Adrenal gland (tissue), 12 donors: ENCODE results near the gene SNAP25. TPM values are rescaled to one million over a fixed set of nuclear protein-coding genes. Genes with fewer than 3 reads are reported as not detected.

ENCODE experiments used
- DNase-seq, 7 donors: peaks; one replicate each; pipeline ENCODE4 v3.0.0-alpha.2; 2019 to 2020
- H3K27ac ChIP-seq, 5 donors: fragments of 200-600 bp; sonication (generic) in 4 of 5; 1 replicate in 3 of 5; 2 replicates in 2 of 5; pipeline versions ENCODE4 v1.5.1 to v1.8.0; 2016 to 2020; ENCODE audit warnings: mild to moderate bottlenecking in 1 of 5
- H3K27me3 ChIP-seq: fragments of 200-600 bp; 2 replicates; pipeline ENCODE4 v1.8.0; 2021
- H3K36me3 ChIP-seq, 2 donors: fragments of 200-600 bp; replicated peaks in 1 of 2; 1 replicate in 1 of 2; 2 replicates in 1 of 2; pipeline versions ENCODE4 v1.5.1 to v1.8.0; 2018 to 2022
- H3K4me1 ChIP-seq, 2 donors: fragments of 200-600 bp; replicated peaks in 1 of 2; 1 replicate in 1 of 2; 2 replicates in 1 of 2; pipeline versions ENCODE4 v1.5.1 to v1.8.0; 2018 to 2021
- H3K4me3 ChIP-seq, 4 donors: fragments of 200-600 bp; sonication (generic) in 3 of 4; one replicate each; pipeline ENCODE4 v1.5.1; 2016 to 2018
- H3K9me3 ChIP-seq, 3 donors: fragments of 200-600 bp; sonication (generic) in 1 of 3; replicated peaks in 1 of 3; 1 replicate in 2 of 3; 2 replicates in 1 of 3; pipeline versions ENCODE4 v1.5.1 to v1.8.0; 2016 to 2021
- POLR2A ChIP-seq, 2 donors: fragments of 450-650 bp; IDR thresholded peaks; one replicate each; pipeline ENCODE4 v1.6.1; 2017; ENCODE audit warnings: antibody characterized with exemption in 2 of 2, mild to moderate bottlenecking in 2 of 2, moderate library complexity in 1 of 2
- WGBS, 4 donors: extraction: QIAGEN DNeasy Blood & Tissue Kit in 2 of 4; methylation state at CpG; one replicate each; pipeline versions ENCODE4 v1.1.5 to v1.1.7; 2013 to 2017; 5-methylcytosine and 5-hydroxymethylcytosine counted together
- intact Hi-C, 2 donors: fragments of 100-400 bp; cut with DNase I; formaldehyde crosslinking; loops; one replicate each; pipeline versions ENCODE4 v1.14.1 to v1.15.0; 2022 to 2023
- polyA plus RNA-seq, 3 donors: library from polyadenylated mRNA; stranded (reverse); fragments of 200-250 nt in 2 of 3; fragments of 350-450 nt in 1 of 3; fragmentation: Illumina TruSeq in 1 of 3; extraction: RNeasy Lipid Tissue Mini Kit (QIAGEN cat#74804) in 1 of 3; gene quantifications; one replicate each; pipeline ENCODE4 v1.2.3, GENCODE V29; 2013 to 2014
- total RNA-seq, 9 donors: library from RNA; depleted of rRNA in 4 of 9; stranded (reverse); fragments of >200 nt in 4 of 9; fragments of 120-200 nt in 1 of 9; fragmentation: NEBNext Ultra II Directional in 1 of 9; extraction: Animal tissue kit (Norgen Biotek cat#: 25700) in 1 of 9; gene quantifications; one replicate each; pipeline versions ENCODE4 v1.1.0 to v1.2.4, GENCODE V29; 2013 to 2023
- TF ChIP-seq, protein P1 (sequence below), 6 experiments: fragments of 450-650 bp in 4 of 6; fragments of 200-600 bp in 2 of 6; sonication (generic) in 1 of 6; IDR thresholded peaks; 1 replicate in 5 of 6; 2 replicates in 1 of 6; pipeline versions ENCODE4 v1.5.1 to v1.8.0; 2016 to 2021; ENCODE audit warnings: antibody characterized with exemption in 6 of 6, mild to moderate bottlenecking in 2 of 6, moderate library complexity in 1 of 6
- donor health status: healthy with polysubstance abuse.
- donor health status: Bipolar disorder and iron deficiency.
- donor health status: DM: yes; HTN: yes; CAD: no.
- donor health status: DM: no; HTN: no; CAD: no.
- donor health status: DM: no; HTN: no; CAD: no.
- donor health status: DM: yes; HTN: yes; CAD: no.

The SNAP25 gene
- total and polyA plus RNA-seq, 12 donors, result 1.0 to 35.9 (median 11.8) TPM; not detected in 1

DNA sequence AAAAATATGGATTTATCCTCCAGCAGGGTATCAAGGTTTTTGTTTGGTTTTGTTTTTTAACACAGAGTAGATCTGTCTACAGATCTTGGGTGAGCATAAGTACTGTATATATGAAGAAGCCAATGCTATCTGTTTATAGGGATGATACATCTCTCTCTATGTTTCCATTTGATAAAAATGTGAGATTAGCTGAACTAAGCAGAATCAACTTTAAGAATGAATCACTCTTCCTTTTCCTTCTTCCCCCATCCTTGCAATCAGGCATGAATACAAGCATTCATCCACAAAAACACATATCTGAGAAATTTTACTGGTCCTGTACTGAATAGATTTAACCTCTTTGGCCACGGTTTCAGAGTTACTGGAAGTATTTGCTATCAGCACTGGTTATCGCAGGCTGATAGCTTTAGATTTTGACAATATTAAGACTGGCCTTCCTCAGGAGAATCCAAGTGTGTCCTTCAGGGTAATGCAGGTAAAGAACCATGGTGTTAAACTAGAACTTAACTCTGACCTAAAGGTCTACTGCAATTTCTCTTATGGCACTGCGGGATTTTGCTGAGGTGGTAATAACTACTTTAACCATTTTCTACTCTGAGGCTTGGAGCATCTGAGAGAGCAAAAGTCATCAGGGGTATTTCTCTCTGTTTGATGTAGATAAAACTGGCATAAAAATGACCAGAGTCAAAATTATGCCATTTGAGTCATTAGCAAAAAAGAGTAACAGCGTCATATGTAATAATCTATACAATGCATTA is 1.5 kb downstream of the SNAP25 start:
- no peak for DNase-seq
- Histone ChIP-seq H3K9me3 (no peaks in the 10 kb centered on the region), H3K4me1 (no peaks in the 10 kb centered on the region), H3K27ac (peak overlapping the region in 1 of 5 donors; percentile 85), H3K4me3 (no peak overlapping the region), H3K36me3 (no peaks in the 10 kb centered on the region), H3K27me3 (peaks cover 23% of the 10 kb centered on the region)
- 77 to 82% (median 80%) methylated on average over 4 of the region's 4 CpGs for WGBS, 4 donors
- TF ChIP-seq, protein P1, sequence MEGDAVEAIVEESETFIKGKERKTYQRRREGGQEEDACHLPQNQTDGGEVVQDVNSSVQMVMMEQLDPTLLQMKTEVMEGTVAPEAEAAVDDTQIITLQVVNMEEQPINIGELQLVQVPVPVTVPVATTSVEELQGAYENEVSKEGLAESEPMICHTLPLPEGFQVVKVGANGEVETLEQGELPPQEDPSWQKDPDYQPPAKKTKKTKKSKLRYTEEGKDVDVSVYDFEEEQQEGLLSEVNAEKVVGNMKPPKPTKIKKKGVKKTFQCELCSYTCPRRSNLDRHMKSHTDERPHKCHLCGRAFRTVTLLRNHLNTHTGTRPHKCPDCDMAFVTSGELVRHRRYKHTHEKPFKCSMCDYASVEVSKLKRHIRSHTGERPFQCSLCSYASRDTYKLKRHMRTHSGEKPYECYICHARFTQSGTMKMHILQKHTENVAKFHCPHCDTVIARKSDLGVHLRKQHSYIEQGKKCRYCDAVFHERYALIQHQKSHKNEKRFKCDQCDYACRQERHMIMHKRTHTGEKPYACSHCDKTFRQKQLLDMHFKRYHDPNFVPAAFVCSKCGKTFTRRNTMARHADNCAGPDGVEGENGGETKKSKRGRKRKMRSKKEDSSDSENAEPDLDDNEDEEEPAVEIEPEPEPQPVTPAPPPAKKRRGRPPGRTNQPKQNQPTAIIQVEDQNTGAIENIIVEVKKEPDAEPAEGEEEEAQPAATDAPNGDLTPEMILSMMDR (IDR thresholded peaks at IDR 0.05), result no peak
- no peak for TF ChIP-seq POLR2A (IDR thresholded peaks at IDR 0.05)
- intact Hi-C loops, result no loop called here

DNA sequence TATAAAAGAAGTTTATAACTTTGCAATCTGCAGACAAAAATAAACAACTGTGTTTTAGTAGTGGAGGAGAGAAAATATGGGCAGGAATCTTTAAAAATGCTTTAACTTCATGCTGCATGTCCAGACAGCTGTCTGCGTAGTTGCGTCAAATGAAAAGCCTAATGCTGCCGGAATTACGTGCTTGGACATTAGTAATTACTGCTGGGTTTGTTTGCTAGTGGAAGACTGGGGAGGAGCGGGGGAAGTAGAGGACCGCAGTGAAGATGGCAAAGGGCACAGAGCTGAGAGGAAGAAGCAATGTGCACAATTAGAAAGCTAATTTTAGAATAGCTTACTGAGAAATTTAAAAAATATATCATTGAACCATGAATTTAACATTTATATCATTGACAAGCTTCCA is 2.4 kb downstream of the SNAP25 start:
- TF ChIP-seq POLR2A (IDR thresholded peaks at IDR 0.05), result no peak
- TF ChIP-seq, protein P1 (IDR thresholded peaks at IDR 0.05), result no peak
- 81 to 88% (median 83%) methylated on average over 6 of the region's 6 CpGs for whole genome bisulfite sequencing, 4 donors
- DNase-seq, result peak in 1 of 7 donors; percentile 59

DNA sequence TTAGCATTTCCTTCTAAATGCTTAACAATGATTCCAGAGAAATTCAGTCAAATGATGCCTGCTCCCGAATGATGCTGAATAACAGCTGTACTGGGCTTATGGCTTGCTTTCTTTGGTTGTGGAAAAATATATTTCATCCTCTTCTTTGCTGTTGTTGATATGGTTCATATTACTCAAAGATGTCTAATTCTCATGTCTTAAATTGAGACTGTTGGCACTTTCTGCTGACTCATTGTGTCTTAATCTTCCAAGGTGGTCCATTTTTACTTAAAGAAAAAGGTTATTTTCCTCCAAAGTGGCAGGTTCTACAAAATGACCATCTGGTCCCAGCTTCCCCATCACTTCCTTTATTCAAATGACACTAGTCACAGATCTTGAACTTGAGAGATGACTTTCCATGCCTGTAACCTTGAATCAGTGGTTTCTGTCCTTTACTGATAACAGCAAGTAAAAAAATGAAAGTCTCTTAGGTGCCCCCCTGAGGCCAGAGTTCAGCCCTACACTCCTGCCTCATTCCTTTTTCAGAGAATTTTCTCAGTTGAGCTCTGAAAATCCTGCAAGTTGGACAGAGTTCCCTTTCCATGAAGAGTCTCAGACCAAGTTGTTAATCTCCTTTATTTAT is 6.9 kb downstream of the SNAP25 start:
- no peaks in the 10 kb centered on the region for H3K4me1 ChIP-seq
- TF ChIP-seq POLR2A (IDR thresholded peaks at IDR 0.05), result no peak
- TF ChIP-seq, protein P1 (IDR thresholded peaks at IDR 0.05), result no peak
- intact Hi-C loops, result no loop called here
- DNase-seq, result no peak
- H3K27me3 ChIP-seq, result peaks cover 4% of the 10 kb centered on the region
- no peak overlapping the region for H3K4me3 ChIP-seq
- no peaks in the 10 kb centered on the region for H3K9me3 ChIP-seq
- no peak overlapping the region for H3K27ac ChIP-seq
- WGBS, 4 donors, result 65 to 86% (median 77%) methylated on average over 1 of the region's 1 CpG
- no peaks in the 10 kb centered on the region for H3K36me3 ChIP-seq

More for the DNA sequence above, 2.4 kb downstream of the SNAP25 start:
- Histone ChIP-seq H3K27me3 (peaks cover 16% of the 10 kb centered on the region), H3K36me3 (no peaks in the 10 kb centered on the region), H3K4me1 (no peaks in the 10 kb centered on the region), H3K9me3 (no peaks in the 10 kb centered on the region), H3K4me3 (no peak overlapping the region), H3K27ac (no peak overlapping the region)
- intact Hi-C loops, result no loop called here

DNA sequence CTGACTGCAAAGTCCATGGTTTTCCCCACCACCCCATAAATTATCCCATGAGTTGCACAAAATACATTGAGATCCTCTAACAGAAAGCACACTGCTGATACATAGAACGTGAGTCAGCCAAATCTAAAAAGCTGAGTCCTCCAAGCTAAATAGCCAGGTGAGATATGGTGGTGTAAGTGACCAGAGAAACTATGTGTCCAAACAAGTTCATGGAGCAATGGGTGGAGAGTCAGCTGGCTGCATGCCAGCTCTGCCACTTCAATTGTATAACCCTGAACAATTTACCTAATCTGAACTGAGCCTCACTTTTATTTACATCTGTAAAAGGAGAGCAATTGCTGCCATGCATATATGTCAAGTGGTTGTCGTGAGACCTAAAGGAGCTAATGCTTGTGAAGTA is 9.7 kb downstream of the SNAP25 start:
- Histone ChIP-seq H3K36me3 (no peaks in the 10 kb centered on the region), H3K4me1 (no peaks in the 10 kb centered on the region), H3K27ac (no peak overlapping the region), H3K4me3 (no peak overlapping the region), H3K27me3 (peaks cover 4% of the 10 kb centered on the region), H3K9me3 (no peaks in the 10 kb centered on the region)
- intact Hi-C loops, result no loop called here
- TF ChIP-seq, protein P1 (IDR thresholded peaks at IDR 0.05), result no peak
- TF ChIP-seq POLR2A (IDR thresholded peaks at IDR 0.05), result no peak
- 78 to 88% (median 85%) methylated on average over 2 of the region's 2 CpGs for WGBS, 4 donors
- DNase-seq, result no peak
